GM12891 (cell line): ENCODE results near the gene PPP4R2.

Experiments
- POLR2A ChIP-seq: IDR thresholded peaks from 2 replicates; pipeline ENCODE4 v1.6.1; 2011; ENCODE audit warnings: low read depth, low read length, control low read depth
- POLR2AphosphoS5 ChIP-seq: IDR thresholded peaks from 2 replicates; pipeline ENCODE4 v1.6.1; 2011; ENCODE audit warnings: low read depth, low read length, control low read depth
- TAF1 ChIP-seq: IDR thresholded peaks from 2 replicates; pipeline ENCODE4 v1.6.1; 2011; ENCODE audit warnings: low read depth, low read length, control low read depth

DNA sequence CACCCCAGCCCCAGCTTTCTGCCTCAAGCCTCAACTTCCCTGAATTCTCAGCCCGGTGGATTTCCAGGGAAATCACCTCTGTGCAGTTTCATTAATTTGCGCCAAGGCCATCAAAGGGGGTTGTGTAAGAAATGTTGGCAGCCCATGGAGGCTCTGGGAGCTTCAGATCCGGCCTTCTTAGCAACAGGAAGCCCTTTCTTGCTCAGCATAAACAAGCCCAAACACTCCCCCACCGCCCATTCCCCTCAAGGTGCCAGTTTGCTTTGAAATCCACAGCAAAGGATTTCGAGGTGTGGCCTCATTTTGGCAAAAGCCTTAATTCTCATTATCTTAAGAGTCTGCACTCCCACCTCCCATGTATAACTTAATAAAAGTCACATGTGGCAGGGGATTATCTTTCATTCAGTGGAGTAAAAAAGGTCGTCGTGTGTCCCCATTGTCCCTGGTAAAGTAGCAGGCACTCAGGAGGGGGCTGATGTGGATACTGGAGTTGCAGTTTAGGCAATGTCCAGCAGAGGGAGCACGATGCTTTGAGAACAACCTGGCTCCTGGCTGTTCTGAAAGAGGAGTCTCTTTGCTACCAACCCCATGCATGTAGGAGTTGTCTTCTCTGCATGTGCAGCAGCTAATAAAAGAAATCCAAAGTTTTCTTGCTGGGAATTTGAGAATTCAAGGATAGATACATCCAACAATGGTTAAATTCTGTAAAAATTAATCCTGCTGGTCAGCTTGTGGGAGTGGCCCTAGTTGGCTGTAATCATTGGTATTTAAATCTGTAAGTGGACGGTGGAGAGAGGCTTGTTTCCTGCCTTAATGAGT lies 104.3 kb downstream of the PPP4R2 start:
- TF ChIP-seq TAF1 (no peak), POLR2A (no peak), POLR2AphosphoS5 (no peak)
